GM18511 (cell line): ENCODE measurements around the gene MPRIP.

Source experiments
- ATAC-seq: cut with Tn5 transposase; IDR thresholded peaks from one replicate; pipeline ENCODE4 v1.9.1; 2021; ENCODE audit warnings: mild to moderate bottlenecking, moderate library complexity; ENCODE audit not compliant: unreplicated experiment

MPRIP gene

GRCh38 chr17:17084317-17084835, 42.1 kb downstream of the MPRIP start:
- ATAC-seq: no peak

GRCh38 chr17:17084941-17085340, 42.7 kb downstream of the MPRIP start:
- no peak for ATAC-seq

- ATAC-seq: no peak
These were observed 44.3 kb downstream of the MPRIP start for GRCh38 chr17:17086585-17086984.

GRCh38 chr17:17087424-17088015, 45.3 kb downstream of the MPRIP start:
- ATAC-seq: no peak

GRCh38 chr17:17088086-17088485, 45.8 kb downstream of the MPRIP start:
- ATAC-seq: no peak

- no peak for ATAC-seq
These were observed 46.6 kb downstream of the MPRIP start for GRCh38 chr17:17088541-17089525.

GRCh38 chr17:17089796-17090641, 47.8 kb downstream of the MPRIP start:
- no peak for ATAC-seq

GRCh38 chr17:17090642-17091103, 48.4 kb downstream of the MPRIP start:
- ATAC-seq: no peak

GRCh38 chr17:17091276-17091675, 49.0 kb downstream of the MPRIP start:
- no peak for ATAC-seq

GRCh38 chr17:17091856-17092756, 49.8 kb downstream of the MPRIP start:
- no peak for ATAC-seq

GRCh38 chr17:17093764-17094163, 51.5 kb downstream of the MPRIP start:
- no peak for ATAC-seq

GRCh38 chr17:17096438-17097178, 54.4 kb downstream of the MPRIP start:
- no peak for ATAC-seq

- no peak for ATAC-seq
These were observed 55.6 kb downstream of the MPRIP start for GRCh38 chr17:17097763-17098345.

GRCh38 chr17:17098551-17099179, 56.4 kb downstream of the MPRIP start:
- ATAC-seq: no peak

GRCh38 chr17:17102176-17102575, 59.9 kb downstream of the MPRIP start:
- no peak for ATAC-seq

- ATAC-seq: no peak
These were observed 60.9 kb downstream of the MPRIP start for GRCh38 chr17:17103160-17103559.

- ATAC-seq: no peak
These were observed 61.8 kb downstream of the MPRIP start for GRCh38 chr17:17104036-17104435.

GRCh38 chr17:17104494-17104893, 62.2 kb downstream of the MPRIP start:
- no peak for ATAC-seq
